Nephron progenitor cell (in vitro differentiated cells): ENCODE data around the gene UBB.

ENCODE experiments used
- DNase-seq: peaks from one replicate; pipeline ENCODE4 v3.0.0; 2021
- H3K27ac Mint-ChIP-seq: 2 replicates; pipeline ENCODE4 v1.8.0; 2021; ENCODE audit warnings: mild to moderate bottlenecking, moderate library complexity, mixed read lengths
- H3K27me3 Mint-ChIP-seq: 2 replicates; pipeline ENCODE4 v1.8.0; 2021; ENCODE audit warnings: mild to moderate bottlenecking, low read depth, mixed read lengths; ENCODE audit not compliant: poor library complexity
- H3K36me3 Mint-ChIP-seq: 2 replicates; pipeline ENCODE4 v1.8.0; 2021; ENCODE audit warnings: low read depth, mixed read lengths
- H3K4me1 Mint-ChIP-seq: 2 replicates; pipeline ENCODE4 v1.8.0; 2021; ENCODE audit warnings: mixed read lengths
- H3K4me3 Mint-ChIP-seq: 2 replicates; pipeline ENCODE4 v1.8.0; 2021; ENCODE audit warnings: mild to moderate bottlenecking, moderate library complexity, mixed read lengths
- H3K9me3 Mint-ChIP-seq: 2 replicates; pipeline ENCODE4 v1.8.0; 2021; ENCODE audit warnings: mild to moderate bottlenecking, moderate library complexity, mixed read lengths
- TF ChIP-seq, protein P1 (sequence below): fragments of 200-600 bp; sonication (generic); IDR thresholded peaks from 2 replicates; pipeline ENCODE4 v1.5.0; 2021; ENCODE audit warnings: antibody characterized with exemption

Gene UBB

DNA sequence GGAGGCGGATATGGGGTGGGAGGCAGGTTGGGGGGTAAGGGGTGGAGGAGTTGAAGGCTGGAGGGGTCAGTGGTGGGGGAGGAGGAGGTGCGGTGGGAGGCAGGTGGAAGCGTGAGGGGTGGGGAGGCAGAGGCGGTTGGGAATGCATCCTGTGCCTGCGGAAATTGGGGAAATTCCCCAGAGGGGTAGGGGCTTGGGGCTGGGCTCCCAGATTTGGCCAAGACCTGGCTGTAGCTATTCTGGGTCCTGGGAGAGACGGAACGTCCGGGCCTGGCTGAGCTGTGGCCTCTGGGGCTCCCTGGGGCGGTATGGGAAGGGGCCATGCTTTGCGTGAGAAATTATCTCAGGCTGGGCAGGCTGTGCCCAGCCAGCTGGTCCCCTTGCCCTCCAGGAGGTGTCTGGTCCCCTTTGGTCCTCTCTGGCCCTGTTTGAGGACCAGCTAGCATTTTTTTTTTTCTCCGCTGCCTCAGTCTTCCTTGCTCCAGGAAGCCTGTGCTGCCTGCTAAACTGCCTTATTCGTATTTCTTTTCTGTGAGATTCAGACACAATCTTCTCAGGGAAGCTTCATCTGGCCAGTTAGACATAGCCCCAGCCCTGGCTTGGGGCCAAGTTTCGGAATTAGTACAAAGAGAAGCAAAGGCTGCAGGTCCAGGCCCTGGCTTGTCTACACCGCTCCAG lies 27.2 kb downstream of the UBB start:
- H3K27me3 Mint-ChIP-seq = peaks cover 9% of the 10 kb centered on the region
- H3K4me3 Mint-ChIP-seq = peak overlapping the region; percentile 60
- TF ChIP-seq, protein P1, sequence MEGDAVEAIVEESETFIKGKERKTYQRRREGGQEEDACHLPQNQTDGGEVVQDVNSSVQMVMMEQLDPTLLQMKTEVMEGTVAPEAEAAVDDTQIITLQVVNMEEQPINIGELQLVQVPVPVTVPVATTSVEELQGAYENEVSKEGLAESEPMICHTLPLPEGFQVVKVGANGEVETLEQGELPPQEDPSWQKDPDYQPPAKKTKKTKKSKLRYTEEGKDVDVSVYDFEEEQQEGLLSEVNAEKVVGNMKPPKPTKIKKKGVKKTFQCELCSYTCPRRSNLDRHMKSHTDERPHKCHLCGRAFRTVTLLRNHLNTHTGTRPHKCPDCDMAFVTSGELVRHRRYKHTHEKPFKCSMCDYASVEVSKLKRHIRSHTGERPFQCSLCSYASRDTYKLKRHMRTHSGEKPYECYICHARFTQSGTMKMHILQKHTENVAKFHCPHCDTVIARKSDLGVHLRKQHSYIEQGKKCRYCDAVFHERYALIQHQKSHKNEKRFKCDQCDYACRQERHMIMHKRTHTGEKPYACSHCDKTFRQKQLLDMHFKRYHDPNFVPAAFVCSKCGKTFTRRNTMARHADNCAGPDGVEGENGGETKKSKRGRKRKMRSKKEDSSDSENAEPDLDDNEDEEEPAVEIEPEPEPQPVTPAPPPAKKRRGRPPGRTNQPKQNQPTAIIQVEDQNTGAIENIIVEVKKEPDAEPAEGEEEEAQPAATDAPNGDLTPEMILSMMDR = no peak
- peak; percentile 18 for DNase-seq
- H3K9me3 Mint-ChIP-seq = no peaks in the 10 kb centered on the region
- H3K36me3 Mint-ChIP-seq = no peaks in the 10 kb centered on the region
- H3K4me1 Mint-ChIP-seq = peaks cover 23% of the 10 kb centered on the region
- H3K27ac Mint-ChIP-seq = no peak overlapping the region

DNA sequence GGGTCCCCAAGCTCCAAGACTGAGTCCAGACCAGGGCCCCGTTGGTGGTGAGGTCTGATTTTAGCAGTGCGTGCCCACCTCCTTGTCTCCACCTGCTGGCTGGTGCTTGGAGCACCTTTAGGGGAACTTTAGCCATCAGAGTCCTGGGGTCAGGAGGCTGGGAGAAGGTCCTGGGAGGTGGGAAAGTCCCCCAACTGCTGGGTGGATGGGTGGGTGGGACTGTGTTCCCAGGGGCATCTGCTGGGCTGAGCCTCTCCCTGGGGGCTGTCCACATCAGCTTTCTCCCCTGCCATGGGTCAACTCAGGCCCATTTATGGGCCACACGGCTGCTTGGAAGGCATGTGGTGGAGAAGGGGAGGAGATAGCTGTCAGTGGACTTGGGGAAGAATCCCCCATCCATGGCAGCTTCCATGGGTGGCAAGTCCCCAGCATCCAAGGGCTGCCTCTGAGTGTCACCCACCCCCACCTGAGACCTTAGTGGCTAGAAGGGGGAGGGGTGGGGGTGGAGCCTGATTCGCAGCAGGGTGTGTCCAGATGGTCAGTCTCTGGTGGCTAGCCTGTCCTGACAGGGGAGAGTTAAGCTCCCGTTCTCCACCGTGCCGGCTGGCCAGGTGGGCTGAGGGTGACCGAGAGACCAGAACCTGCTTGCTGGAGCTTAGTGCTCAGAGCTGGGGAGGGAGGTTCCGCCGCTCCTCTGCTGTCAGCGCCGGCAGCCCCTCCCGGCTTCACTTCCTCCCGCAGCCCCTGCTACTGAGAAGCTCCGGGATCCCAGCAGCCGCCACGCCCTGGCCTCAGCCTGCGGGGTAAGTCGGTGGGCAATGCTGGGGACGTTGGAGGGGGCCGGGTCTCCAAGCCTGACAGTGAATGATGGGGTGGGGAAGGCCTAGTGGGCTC lies 34.4 kb downstream of the UBB start, which contains the start of gene TRPV2:
TRPV2 (plus strand) TSS at position 541 of the 894 bp plus-strand sequence. CDS start 2,098 bp downstream, outside the sequence.
- Mint-ChIP-seq H3K4me3 (peak within 1 kb of the TSS; percentile 52), H3K27me3 (peaks cover 6% of the 10 kb centered on the region), H3K36me3 (no peaks in the 10 kb centered on the region), H3K27ac (no peak within 1 kb of the TSS), H3K9me3 (no peaks in the 10 kb centered on the region), H3K4me1 (peaks cover 46% of the 10 kb centered on the region)
- DNase-seq = peak; percentile 33
- TF ChIP-seq, protein P1 = no peak

DNA sequence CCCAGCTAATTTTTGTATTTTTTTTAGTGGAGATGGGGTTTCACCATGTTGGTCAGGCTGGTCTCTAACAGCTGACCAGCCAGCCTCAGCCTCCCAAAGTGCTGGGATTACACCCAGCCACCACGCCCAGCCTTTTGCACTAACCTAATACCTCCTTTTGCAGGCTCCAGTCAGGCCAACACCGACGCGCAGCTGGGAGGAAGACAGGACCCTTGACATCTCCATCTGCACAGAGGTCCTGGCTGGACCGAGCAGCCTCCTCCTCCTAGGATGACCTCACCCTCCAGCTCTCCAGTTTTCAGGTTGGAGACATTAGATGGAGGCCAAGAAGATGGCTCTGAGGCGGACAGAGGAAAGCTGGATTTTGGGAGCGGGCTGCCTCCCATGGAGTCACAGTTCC lies 36.5 kb downstream of the UBB start:
- H3K4me1 Mint-ChIP-seq = peaks cover 46% of the 10 kb centered on the region
- no peaks in the 10 kb centered on the region for H3K9me3 Mint-ChIP-seq
- no peak overlapping the region for H3K4me3 Mint-ChIP-seq
- no peak for DNase-seq
- H3K27me3 Mint-ChIP-seq = peaks cover 8% of the 10 kb centered on the region
- TF ChIP-seq, protein P1 = no peak
- no peaks in the 10 kb centered on the region for H3K36me3 Mint-ChIP-seq
- no peak overlapping the region for H3K27ac Mint-ChIP-seq

DNA sequence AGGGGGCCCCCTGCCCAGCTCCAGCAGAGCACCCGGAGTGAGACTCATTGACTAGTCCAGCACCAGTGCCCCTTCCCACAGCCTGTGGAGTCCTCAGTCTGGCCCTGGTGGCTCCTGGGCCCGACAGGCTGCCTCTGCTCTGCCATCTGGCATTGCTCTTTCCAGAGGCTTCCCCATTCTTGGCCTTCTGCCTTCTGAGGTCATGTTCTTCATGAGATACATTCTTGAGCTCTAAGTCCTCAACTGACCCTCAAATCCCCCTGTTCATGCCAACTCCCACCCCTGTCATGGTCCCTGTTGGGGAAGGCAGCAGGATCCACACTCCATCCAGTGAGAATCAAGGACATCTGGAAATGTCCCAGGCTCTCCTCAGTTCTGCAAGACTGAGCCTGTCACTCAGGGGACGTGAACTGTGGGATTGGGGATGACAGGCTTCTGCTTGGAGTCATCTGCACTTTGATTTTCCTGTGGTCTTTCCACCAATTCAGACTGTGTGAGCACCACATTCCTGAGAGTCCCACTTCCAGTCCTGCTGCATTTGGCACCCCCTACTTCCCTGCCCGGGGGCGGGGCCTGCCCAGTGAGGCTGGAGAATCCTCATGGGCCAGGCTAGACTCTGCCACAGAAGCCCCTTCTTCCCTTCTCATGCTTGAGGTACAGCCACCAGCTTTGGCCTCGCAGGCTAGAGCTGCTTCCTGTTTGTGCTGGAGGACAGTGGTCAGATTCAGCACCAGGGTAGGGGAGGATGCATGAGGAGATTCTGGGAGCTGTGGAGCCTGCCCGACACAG lies 37.2 kb downstream of the UBB start:
- H3K36me3 Mint-ChIP-seq = no peaks in the 10 kb centered on the region
- H3K27me3 Mint-ChIP-seq = peaks cover 8% of the 10 kb centered on the region
- no peaks in the 10 kb centered on the region for H3K9me3 Mint-ChIP-seq
- TF ChIP-seq, protein P1 = no peak
- H3K4me3 Mint-ChIP-seq = no peak overlapping the region
- H3K27ac Mint-ChIP-seq = no peak overlapping the region
- H3K4me1 Mint-ChIP-seq = peaks cover 46% of the 10 kb centered on the region
- no peak for DNase-seq

DNA sequence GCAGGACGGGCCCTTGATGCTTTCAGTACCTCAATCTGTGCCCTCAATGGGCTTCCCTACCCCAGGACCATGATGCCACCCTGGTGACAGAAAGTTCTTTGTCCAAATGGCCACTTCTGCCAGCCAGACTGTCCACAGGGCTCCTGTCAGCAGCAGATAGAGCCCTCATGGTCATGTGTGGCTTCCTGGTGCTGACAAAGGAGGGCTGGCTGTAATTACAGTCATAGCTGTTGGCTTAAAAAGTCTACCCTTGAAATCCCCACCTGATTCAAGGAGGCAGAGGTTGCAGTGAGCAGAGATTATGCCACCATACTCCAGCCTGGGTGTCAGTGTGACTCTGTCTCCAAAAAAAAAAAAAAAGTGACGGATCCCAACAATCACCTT lies 37.8 kb downstream of the UBB start:
- peaks cover 46% of the 10 kb centered on the region for H3K4me1 Mint-ChIP-seq
- DNase-seq = no peak
- no peaks in the 10 kb centered on the region for H3K36me3 Mint-ChIP-seq
- peaks cover 8% of the 10 kb centered on the region for H3K27me3 Mint-ChIP-seq
- no peaks in the 10 kb centered on the region for H3K9me3 Mint-ChIP-seq
- no peak overlapping the region for H3K27ac Mint-ChIP-seq
- TF ChIP-seq, protein P1 = no peak
- H3K4me3 Mint-ChIP-seq = no peak overlapping the region
